ENCODE data around the gene FOXJ1. TPM values are rescaled to one million over a fixed set of nuclear protein-coding genes. Genes with fewer than 3 reads are reported as not detected.

The FOXJ1 gene
- total and polyA plus RNA-seq, 2 of the 13 experiments (the other 11 are each of a cell fraction or from before 2014, with no cell fraction given), result 0.98 to 1.6 TPM

- H3K36me3 ChIP-seq (replicated peaks in 1 of 2; ENCODE audit: control insufficient read depth in 1 of 2, insufficient read depth in 2 of 2, low read length in 2 of 2), result no peaks in the 10 kb centered on the region
- H3K4me3 ChIP-seq (replicated peaks in 1 of 3; ENCODE audit: insufficient read depth in 1 of 3, low read depth in 2 of 3, low read length in 3 of 3), result no peak overlapping the region
- CTCF ChIA-PET (ENCODE audit: low intra/inter-chr PET ratio, low total read pairs), result no interaction called here
- no peak overlapping the region for H3K27ac ChIP-seq (ENCODE audit: extremely low read length, insufficient read depth, low read length)
- no peak overlapping the region for H2AFZ ChIP-seq (ENCODE audit: low read length)
- intact Hi-C loops (cut with micrococcal nuclease; ENCODE audit: unreplicated experiment), result no loop called here
- BruUV-seq (replicated peaks), result no TSS peak
- FAIRE-seq (no peak), ATAC-seq (no peak), DNase-seq (ENCODE audit: low spot score) (no peak)
- peaks cover 24% of the 10 kb centered on the region for H3K4me1 ChIP-seq (ENCODE audit: insufficient read depth, low read length)
- H4K20me1 ChIP-seq (ENCODE audit: insufficient read depth, low read length), result no peaks in the 10 kb centered on the region
- H3K4me2 ChIP-seq (ENCODE audit: low read depth, low read length), result no peak overlapping the region
- no peak overlapping the region for H3K9ac ChIP-seq (ENCODE audit: insufficient read depth, low read depth, low read length)
- H3K27me3 ChIP-seq (ENCODE audit: control insufficient read depth in 1 of 2, insufficient read depth in 2 of 2, low read length in 2 of 2), result no peaks in the 10 kb centered on the region; a peak in 2 of 5 replicates
- 57% methylated on average over 4 of the region's 4 CpGs for WGBS (ENCODE audit: low lambda C conversion rate)
- no peaks in the 10 kb centered on the region for H3K9me3 ChIP-seq (ENCODE audit: low read length)
- in situ Hi-C loops (cut with HindIII; ENCODE audit: extremely low pct_ligation_motif_present, low pct_unique_long_range_greater_than_20kb), result no loop called here
- POLR2A ChIA-PET, result no interaction called here
- no peaks in the 10 kb centered on the region for H3K79me2 ChIP-seq (ENCODE audit: insufficient read depth, low read length)
- TF ChIP-seq, protein P1, sequence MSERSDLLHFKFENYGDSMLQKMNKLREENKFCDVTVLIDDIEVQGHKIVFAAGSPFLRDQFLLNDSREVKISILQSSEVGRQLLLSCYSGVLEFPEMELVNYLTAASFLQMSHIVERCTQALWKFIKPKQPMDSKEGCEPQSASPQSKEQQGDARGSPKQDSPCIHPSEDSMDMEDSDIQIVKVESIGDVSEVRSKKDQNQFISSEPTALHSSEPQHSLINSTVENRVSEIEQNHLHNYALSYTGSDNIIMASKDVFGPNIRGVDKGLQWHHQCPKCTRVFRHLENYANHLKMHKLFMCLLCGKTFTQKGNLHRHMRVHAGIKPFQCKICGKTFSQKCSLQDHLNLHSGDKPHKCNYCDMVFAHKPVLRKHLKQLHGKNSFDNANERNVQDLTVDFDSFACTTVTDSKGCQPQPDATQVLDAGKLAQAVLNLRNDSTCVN (CRISPR knock-in tag; IDR thresholded peaks at IDR 0.05; ENCODE audit: borderline replicate concordance), result no peak
- TF ChIP-seq ZNF205 (CRISPR knock-in tag; IDR thresholded peaks at IDR 0.05) (no peak), ZNF562 (CRISPR knock-in tag; IDR thresholded peaks at IDR 0.05; ENCODE audit: borderline replicate concordance) (no peak), SUZ12 (IDR thresholded peaks at IDR 0.05; ENCODE audit: low read depth, low read length) (no peak), PAX8 (CRISPR knock-in tag; IDR thresholded peaks at IDR 0.05; ENCODE audit: borderline replicate concordance) (no peak), ZEB1 (IDR thresholded peaks at IDR 0.05; ENCODE audit: insufficient replicate concordance, low read depth) (no peak), E2F1 (CRISPR knock-in tag; IDR thresholded peaks at IDR 0.05) (no peak), GLI4 (CRISPR knock-in tag; IDR thresholded peaks at IDR 0.05; ENCODE audit: borderline replicate concordance) (no peak), ARID3A (IDR thresholded peaks at IDR 0.05; ENCODE audit: low read depth, low read length) (no peak), MED8 (CRISPR knock-in tag; IDR thresholded peaks at IDR 0.05; ENCODE audit: insufficient replicate concordance) (no peak), PITX1 (CRISPR knock-in tag; IDR thresholded peaks at IDR 0.05) (no peak), ZNF263 (CRISPR knock-in tag; IDR thresholded peaks at IDR 0.05) (no peak), ZNF782 (CRISPR knock-in tag; IDR thresholded peaks at IDR 0.05; ENCODE audit: borderline replicate concordance) (no peak), ZNF773 (CRISPR knock-in tag; IDR thresholded peaks at IDR 0.05; ENCODE audit: borderline replicate concordance) (no peak)
- TF ChIP-seq, protein P2, sequence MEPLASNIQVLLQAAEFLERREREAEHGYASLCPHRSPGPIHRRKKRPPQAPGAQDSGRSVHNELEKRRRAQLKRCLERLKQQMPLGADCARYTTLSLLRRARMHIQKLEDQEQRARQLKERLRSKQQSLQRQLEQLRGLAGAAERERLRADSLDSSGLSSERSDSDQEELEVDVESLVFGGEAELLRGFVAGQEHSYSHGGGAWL (CRISPR knock-in tag; IDR thresholded peaks at IDR 0.05), result no peak
- TF ChIP-seq, protein P3, sequence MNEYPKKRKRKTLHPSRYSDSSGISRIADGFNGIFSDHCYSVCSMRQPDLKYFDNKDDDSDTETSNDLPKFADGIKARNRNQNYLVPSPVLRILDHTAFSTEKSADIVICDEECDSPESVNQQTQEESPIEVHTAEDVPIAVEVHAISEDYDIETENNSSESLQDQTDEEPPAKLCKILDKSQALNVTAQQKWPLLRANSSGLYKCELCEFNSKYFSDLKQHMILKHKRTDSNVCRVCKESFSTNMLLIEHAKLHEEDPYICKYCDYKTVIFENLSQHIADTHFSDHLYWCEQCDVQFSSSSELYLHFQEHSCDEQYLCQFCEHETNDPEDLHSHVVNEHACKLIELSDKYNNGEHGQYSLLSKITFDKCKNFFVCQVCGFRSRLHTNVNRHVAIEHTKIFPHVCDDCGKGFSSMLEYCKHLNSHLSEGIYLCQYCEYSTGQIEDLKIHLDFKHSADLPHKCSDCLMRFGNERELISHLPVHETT (CRISPR knock-in tag; conservative IDR thresholded peaks at IDR 0.05), result no peak
Observed at GRCh38 chr17:76171706-76172105, 30.7 kb upstream of the FOXJ1 start.
